GM12801 (cell line): ENCODE measurements around the gene THAP10.

Source experiments
- CTCF ChIP-seq: IDR thresholded peaks from one replicate; pipeline ENCODE4 v1.5.1; 2011; ENCODE audit warnings: control low read depth; ENCODE audit not compliant: insufficient read length; ENCODE audit errors: extremely low read depth

Gene THAP10

GRCh38 chr15:70855764-70856163 is 36.5 kb downstream of the THAP10 start:
- no peak for TF ChIP-seq CTCF

DNA sequence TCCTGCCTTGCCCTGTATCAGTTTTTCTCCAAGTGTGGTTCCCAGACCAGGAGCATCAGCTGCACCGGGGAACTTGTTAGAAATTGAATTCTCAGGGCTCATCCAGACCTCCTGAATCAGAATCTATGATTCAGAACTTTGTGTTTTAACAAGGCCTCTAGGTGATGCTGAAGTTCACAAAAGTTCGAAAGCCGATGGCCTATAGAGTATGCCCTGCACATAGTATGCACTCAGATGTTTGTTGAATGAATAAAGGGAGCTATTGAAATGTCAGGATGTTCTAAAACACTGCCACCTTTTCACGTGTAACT is 37.6 kb downstream of the THAP10 start:
- TF ChIP-seq CTCF = no peak

DNA sequence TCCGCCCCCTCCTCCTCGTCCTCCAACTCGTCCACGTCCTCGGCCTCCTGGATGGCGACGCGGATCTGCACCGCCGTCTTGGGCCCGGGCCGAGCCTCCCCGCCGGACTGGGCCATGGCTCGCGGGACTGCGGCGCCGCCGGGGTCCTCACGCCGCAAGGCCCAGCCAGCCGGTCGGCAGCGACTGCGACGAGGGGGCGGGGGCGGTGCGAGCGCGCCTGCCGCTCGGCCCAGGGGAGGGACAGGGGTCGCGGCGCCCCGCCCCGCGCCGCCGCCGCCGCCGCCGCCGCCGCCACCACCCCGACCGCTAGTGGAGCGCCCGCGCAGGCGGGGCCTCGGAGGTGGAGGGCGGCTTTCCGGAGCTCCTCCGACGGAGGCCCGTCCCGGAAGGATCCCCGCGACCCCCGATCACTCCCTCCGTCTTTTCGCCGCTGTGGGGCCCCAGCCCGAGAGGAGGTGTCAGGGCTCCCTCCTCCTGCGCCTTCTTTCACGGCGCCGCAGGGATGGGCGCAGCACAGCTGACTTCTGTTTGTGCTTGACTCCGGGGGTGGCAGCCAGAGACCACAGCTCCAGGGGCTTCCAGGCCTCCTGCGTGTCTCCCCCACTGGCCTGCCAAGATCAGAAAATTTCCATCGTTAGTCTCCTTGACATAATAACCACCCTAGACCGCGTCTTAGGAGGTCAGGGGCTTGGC is 38.1 kb downstream of the THAP10 start, which contains the start of gene LARP6:
TSS of gene LARP6 (minus strand) at position 185 of the 693 bp plus-strand sequence. CDS start at position 116, 69 bp downstream.
- no peak for TF ChIP-seq CTCF

- no peak for TF ChIP-seq CTCF
These were observed 38.8 kb downstream of the THAP10 start for GRCh38 chr15:70853318-70853972.

- TF ChIP-seq CTCF = no peak
These were observed 39.5 kb downstream of the THAP10 start for GRCh38 chr15:70852501-70853317.

DNA sequence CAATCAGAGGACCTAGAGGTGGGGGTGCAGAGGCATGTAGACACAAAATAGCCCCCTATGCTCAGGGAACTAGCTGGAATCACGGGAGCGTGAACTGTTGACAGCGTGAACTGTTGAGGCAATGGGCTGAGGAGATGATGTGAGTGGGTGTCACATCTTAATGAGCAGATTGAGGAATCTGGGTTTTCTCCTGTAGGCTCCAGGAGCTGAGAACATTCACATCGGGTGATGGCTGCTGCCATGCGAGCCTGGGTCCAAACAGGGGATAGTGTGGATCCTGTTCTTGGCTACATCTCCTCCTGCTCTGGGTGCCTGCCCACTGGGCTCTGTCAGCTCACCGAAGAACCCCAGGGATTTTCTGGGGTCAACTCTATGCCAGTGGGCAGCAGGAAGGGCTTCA is 40.3 kb downstream of the THAP10 start:
- TF ChIP-seq CTCF = no peak

- no peak for TF ChIP-seq CTCF
These were observed 46.5 kb downstream of the THAP10 start for GRCh38 chr15:70845602-70846360.
